GM10266 (cell line): ENCODE results near the gene DAZAP1.
"Not testable (repeated sequence)": the region's sequence is repeated elsewhere in the genome, so short reads cannot be mapped to it uniquely, and the experiment has no call there.

Experiments
- DNase-seq: peaks from one replicate; pipeline ENCODE4 v3.0.0; 2012; ENCODE audit errors: extremely low spot score
- TF ChIP-seq, protein P1 (sequence below): IDR thresholded peaks from 2 replicates; pipeline ENCODE4 v1.5.1; 2012; ENCODE audit warnings: mild to moderate bottlenecking, low read depth; ENCODE audit not compliant: control insufficient read depth, insufficient read depth; ENCODE audit errors: missing control alignments

Gene DAZAP1

DNA sequence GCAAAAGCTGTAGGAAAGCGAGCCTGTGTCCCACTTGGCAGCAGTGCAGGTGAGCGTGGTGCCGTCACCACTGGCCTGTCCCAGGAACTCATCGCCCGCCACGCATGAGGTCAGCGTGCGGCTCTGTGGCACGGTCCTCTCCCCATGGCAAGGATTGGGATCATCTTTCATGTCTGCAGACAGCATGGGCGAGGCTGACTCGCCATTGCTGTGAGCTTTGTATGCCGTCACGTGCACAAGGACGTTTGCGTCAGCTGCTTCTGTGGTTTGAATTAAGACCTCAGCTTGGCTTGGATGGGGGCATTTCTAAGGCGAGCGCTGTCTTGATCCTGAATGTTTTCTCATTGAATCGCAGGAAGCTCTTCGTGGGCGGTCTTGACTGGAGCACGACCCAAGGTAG, 9.8 kb downstream of the DAZAP1 start:
- DNase-seq, result no peak
- TF ChIP-seq, protein P1, sequence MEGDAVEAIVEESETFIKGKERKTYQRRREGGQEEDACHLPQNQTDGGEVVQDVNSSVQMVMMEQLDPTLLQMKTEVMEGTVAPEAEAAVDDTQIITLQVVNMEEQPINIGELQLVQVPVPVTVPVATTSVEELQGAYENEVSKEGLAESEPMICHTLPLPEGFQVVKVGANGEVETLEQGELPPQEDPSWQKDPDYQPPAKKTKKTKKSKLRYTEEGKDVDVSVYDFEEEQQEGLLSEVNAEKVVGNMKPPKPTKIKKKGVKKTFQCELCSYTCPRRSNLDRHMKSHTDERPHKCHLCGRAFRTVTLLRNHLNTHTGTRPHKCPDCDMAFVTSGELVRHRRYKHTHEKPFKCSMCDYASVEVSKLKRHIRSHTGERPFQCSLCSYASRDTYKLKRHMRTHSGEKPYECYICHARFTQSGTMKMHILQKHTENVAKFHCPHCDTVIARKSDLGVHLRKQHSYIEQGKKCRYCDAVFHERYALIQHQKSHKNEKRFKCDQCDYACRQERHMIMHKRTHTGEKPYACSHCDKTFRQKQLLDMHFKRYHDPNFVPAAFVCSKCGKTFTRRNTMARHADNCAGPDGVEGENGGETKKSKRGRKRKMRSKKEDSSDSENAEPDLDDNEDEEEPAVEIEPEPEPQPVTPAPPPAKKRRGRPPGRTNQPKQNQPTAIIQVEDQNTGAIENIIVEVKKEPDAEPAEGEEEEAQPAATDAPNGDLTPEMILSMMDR, result no peak

DNA sequence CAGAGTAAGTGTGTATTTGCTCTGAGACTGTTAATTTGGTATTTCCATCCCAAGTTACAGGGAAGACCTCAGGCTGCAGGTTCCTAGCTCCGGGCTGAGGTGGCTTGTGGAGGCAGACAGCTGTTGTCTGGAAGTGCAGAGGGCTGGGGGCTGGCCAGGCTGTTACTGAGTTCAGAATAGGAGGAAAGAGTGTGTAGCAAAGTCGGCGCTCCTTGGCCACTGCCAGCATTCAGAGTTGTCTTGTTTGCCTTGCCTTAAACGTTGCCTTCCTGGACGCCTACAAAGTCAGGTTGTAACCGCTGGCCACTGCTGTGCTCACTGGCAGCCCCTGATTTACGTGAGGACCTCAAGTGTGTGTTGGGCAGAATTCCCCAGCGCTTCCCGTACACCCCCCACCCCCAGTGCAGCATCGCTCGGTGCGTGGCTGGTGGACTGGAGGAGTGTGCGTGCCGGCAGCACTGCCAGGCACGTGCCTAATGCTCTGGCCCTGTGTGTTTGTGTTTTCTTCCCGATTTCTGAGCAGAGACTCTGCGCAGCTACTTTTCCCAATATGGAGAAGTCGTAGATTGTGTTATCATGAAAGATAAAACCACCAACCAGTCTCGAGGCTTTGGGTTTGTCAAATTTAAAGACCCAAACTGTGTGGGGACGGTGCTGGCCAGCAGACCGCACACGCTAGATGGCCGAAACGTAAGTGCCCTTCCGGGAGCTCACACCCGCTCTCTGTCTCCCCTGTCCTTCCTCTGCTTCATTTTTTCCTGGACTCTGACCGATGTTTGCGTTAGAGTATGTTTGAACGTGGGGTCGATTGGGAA, 10.5 kb downstream of the DAZAP1 start:
- TF ChIP-seq, protein P1, result no peak
- DNase-seq, result no peak

DNA sequence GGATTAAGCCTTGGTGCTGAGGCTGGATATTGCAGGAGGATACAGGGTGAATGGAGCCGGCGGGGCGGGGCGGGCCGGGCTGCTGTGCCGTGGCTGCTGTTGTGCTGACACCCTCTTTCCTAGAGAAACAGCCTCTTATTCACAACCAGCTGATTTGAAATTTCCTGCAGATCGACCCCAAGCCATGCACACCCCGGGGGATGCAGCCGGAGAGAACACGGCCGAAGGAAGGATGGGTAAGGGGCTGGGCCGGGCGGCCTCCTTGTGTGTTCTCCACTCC, 11.1 kb downstream of the DAZAP1 start:
- no peak for DNase-seq
- TF ChIP-seq, protein P1, result no peak

DNA sequence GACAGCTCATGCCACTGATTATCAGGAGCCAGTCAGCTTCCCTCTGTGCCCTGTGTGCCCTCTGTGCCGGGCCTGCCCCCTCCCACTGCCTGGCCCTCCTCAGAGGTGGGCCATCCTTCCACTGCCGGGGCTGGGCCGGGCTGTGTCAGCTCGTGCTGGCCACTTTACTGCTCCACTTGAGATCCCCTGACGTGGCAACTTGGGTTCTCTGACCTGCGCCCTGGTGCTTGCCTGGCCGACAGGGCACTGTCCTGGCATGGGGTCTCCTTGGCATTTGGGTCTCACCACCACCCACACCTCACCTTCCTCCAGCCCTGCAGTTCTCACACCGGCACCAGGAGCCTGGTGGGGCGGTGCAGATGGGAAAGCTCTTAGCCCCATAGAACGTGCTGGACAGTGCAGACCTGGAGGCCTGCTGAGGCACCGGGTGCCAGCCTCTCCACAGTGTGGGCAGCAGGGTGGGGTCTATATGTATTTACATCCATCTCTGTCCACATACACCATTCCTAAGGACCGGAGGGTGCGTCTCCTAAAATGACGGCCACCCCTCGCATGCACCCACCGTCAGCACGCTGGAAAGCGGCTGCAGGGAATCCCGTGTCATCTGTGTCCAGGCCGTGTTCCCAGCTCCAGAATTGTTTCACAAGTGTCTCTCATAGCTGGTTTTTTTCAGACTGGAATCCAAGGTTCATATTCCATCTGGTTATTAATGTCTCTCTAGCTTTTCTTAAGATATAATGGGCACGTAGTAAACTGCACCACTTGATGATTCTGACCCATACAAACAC, 11.8 kb downstream of the DAZAP1 start:
- TF ChIP-seq, protein P1, result no peak
- no peak for DNase-seq

DNA sequence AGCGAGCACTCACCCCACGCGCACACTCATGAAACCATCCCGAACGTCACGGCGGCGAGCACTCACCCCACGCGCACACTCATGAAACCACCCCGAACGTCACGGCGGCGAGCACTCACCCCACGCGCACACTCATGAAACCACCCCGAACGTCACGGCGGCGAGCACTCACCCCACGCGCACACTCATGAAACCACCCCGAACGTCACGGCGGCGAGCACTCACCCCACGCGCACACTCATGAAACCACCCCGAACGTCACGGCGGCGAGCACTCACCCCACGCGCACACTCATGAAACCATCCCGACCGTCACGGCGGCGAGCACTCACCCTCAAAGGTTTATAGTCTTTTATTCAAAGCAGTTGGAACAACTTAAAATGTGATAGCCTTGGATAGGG, 12.7 kb downstream of the DAZAP1 start:
- DNase-seq, result not testable (repeated sequence)

DNA sequence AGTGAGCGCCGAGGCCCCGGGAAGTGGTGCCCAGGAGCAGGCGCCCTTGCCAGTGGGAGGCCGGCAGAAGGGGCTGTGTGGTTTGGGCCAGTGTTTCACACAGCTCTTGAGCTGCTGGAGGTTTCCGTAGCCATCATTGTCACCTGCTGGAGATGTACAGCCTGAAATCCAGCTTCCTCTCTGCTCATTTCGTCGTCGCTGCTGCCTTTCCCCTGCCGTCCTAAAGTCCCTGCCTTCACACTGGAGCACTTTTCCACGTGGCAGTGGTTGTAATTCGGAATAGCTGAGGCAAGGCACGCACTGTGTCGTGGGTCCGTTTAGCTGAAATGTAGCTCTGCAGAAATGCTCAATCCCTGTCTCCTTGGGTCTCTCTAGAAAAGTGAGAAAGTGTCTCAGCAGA, 13.2 kb downstream of the DAZAP1 start:
- TF ChIP-seq, protein P1, result no peak
- no peak for DNase-seq

DNA sequence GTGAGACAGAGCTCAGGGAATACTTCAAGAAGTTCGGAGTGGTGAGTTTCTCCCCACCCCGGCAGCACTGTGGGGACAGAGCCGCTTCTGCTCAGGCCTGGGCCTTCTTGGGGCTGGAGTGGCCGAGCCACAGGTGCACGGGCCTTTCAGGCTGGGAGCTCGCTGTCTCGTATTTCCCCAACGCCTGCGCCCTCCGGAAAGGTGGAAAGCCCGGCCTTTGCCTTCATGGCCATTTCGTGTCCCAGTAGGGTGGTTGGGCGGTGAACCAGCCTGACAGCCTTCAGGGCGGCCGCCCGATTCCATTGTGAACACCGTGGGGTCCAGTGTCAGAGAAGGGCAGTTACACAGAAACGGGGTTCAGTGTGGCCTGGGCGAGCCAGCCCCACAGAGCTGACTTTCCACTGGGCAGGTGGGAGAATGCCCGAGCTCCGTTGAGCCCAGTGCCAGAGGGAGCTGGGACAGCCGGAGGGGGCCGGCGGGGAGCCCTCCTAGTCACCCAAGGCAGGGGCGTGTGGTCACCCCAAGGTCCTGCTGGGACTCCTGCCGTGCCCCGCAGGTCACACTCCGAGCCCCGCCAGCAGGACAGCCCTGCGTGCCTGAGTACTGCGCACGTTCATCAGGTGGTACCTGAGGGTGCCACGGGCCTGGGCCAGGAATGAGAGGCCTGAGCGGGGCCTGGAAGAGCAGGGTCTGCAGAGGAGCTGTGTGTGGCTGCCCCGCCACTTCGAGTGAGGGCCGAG, 14.0 kb downstream of the DAZAP1 start:
- TF ChIP-seq, protein P1, result no peak
- DNase-seq, result no peak
